ENCODE measurements around the gene POLR2E. TPM values are rescaled to one million over a fixed set of nuclear protein-coding genes. Genes with fewer than 3 reads are reported as not detected.
A peak's percentile ranks its signal among the peaks of the same experiment; 100 is the strongest.

Gene POLR2E
- total and polyA plus RNA-seq, 2 of the 13 experiments (the other 11 are each of a cell fraction or from before 2014, with no cell fraction given) = 140 to 272 TPM

- H3K79me2 ChIP-seq (ENCODE audit: insufficient read depth, low read length) = no peaks in the 10 kb centered on the region
- peaks cover 21 to 44% of the 10 kb centered on the region in 2 experiments; a peak in 4 of 5 replicates for H3K36me3 ChIP-seq (replicated peaks in 1 of 2; ENCODE audit: control insufficient read depth in 1 of 2, insufficient read depth in 2 of 2, low read length in 2 of 2)
- H3K27ac ChIP-seq (ENCODE audit: extremely low read length, insufficient read depth, low read length) = no peak overlapping the region
- FAIRE-seq (no peak), ATAC-seq (no peak), DNase-seq (ENCODE audit: low spot score) (no peak)
- peaks cover 3% of the 10 kb centered on the region for H3K4me1 ChIP-seq (ENCODE audit: insufficient read depth, low read length)
- H4K20me1 ChIP-seq (ENCODE audit: insufficient read depth, low read length) = no peaks in the 10 kb centered on the region
- no peak overlapping the region for H3K4me2 ChIP-seq (ENCODE audit: low read depth, low read length)
- ChIA-PET POLR2A (no interaction called here), CTCF (ENCODE audit: low intra/inter-chr PET ratio, low total read pairs) (no interaction called here)
- no peak overlapping the region for H3K4me3 ChIP-seq (replicated peaks in 1 of 3; ENCODE audit: insufficient read depth in 1 of 3, low read depth in 2 of 3, low read length in 3 of 3)
- BruUV-seq (replicated peaks) = no TSS peak
- 95% methylated on average over 30 of the region's 34 CpGs for WGBS (ENCODE audit: low lambda C conversion rate)
- no peak overlapping the region for H2AFZ ChIP-seq (ENCODE audit: low read length)
- intact Hi-C loops (cut with micrococcal nuclease; ENCODE audit: unreplicated experiment) = no loop called here
- peak; percentile 33 for TF ChIP-seq RBM22 (optimal IDR thresholded peaks at IDR 0.05; ENCODE audit: low read length)
- no peak for TF ChIP-seq ATF2 (CRISPR knock-in tag; IDR thresholded peaks at IDR 0.05)
- peak; percentile 40 for TF ChIP-seq AGO2 (optimal IDR thresholded peaks at IDR 0.05; ENCODE audit: low read depth, low read length)
- no peaks in the 10 kb centered on the region; a peak in 1 of 5 replicates for H3K27me3 ChIP-seq (ENCODE audit: control insufficient read depth in 1 of 2, insufficient read depth in 2 of 2, low read length in 2 of 2)
- H3K9me3 ChIP-seq (ENCODE audit: low read length) = no peaks in the 10 kb centered on the region
- no peak overlapping the region for H3K9ac ChIP-seq (ENCODE audit: insufficient read depth, low read depth, low read length)
- in situ Hi-C loops (cut with HindIII; ENCODE audit: extremely low pct_ligation_motif_present, low pct_unique_long_range_greater_than_20kb) = loop anchor here (5.0 kb wide), 1 partner anchor 33 kb away; no protein-coding TSS in a partner anchor
These were observed 23.8 kb upstream of the POLR2E start for GRCh38 chr19:1118999-1119398.

GRCh38 chr19:1117654-1118053 is 22.5 kb upstream of the POLR2E start:
- Histone ChIP-seq H3K9ac (ENCODE audit: insufficient read depth, low read depth, low read length) (no peak overlapping the region), H3K27ac (ENCODE audit: extremely low read length, insufficient read depth, low read length) (no peak overlapping the region), H4K20me1 (ENCODE audit: insufficient read depth, low read length) (no peaks in the 10 kb centered on the region), H3K9me3 (ENCODE audit: low read length) (no peaks in the 10 kb centered on the region), H2AFZ (ENCODE audit: low read length) (no peak overlapping the region), H3K27me3 (ENCODE audit: control insufficient read depth in 1 of 2, insufficient read depth in 2 of 2, low read length in 2 of 2) (no peaks in the 10 kb centered on the region; a peak in 1 of 5 replicates), H3K79me2 (ENCODE audit: insufficient read depth, low read length) (no peaks in the 10 kb centered on the region), H3K4me3 (replicated peaks in 1 of 3; ENCODE audit: insufficient read depth in 1 of 3, low read depth in 2 of 3, low read length in 3 of 3) (no peak overlapping the region), H3K36me3 (replicated peaks in 1 of 2; ENCODE audit: control insufficient read depth in 1 of 2, insufficient read depth in 2 of 2, low read length in 2 of 2) (peaks cover 16 to 32% of the 10 kb centered on the region in 2 experiments; a peak in 4 of 5 replicates), H3K4me2 (ENCODE audit: low read depth, low read length) (no peak overlapping the region), H3K4me1 (ENCODE audit: insufficient read depth, low read length) (peaks cover 15% of the 10 kb centered on the region)
- intact Hi-C loops (cut with micrococcal nuclease; ENCODE audit: unreplicated experiment) (no loop called here), in situ Hi-C loops (cut with HindIII; ENCODE audit: extremely low pct_ligation_motif_present, low pct_unique_long_range_greater_than_20kb) (loop anchor here (5.0 kb wide), 1 partner anchor 35 kb away; no protein-coding TSS in a partner anchor)
- TF ChIP-seq ZSCAN25 (CRISPR knock-in tag; IDR thresholded peaks at IDR 0.05) = no peak
- TF ChIP-seq BCL6 (CRISPR knock-in tag; IDR thresholded peaks at IDR 0.05) = no peak
- TF ChIP-seq SIN3A (IDR thresholded peaks at IDR 0.05; ENCODE audit: borderline replicate concordance, low read depth, low read length) = no peak
- peak; percentile 6 for TF ChIP-seq AGO2 (optimal IDR thresholded peaks at IDR 0.05; ENCODE audit: low read depth, low read length)
- no peak for TF ChIP-seq MEIS1 (CRISPR knock-in tag; IDR thresholded peaks at IDR 0.05; ENCODE audit: borderline replicate concordance)
- WGBS (ENCODE audit: low lambda C conversion rate) = 91% methylated on average over 11 of the region's 16 CpGs
- no TSS peak for BruUV-seq (replicated peaks)
- FAIRE-seq = no peak
- CTCF ChIA-PET (ENCODE audit: low intra/inter-chr PET ratio, low total read pairs) = no interaction called here
- POLR2A ChIA-PET = no interaction called here
- no peak for ATAC-seq
- DNase-seq (ENCODE audit: low spot score) = no peak
